ENCODE results near the gene SPINK4.

- no peak for TF ChIP-seq CTCF (IDR thresholded peaks at IDR 0.05; ENCODE audit: poor library complexity, severe bottlenecking)
- TF ChIP-seq, protein P1, sequence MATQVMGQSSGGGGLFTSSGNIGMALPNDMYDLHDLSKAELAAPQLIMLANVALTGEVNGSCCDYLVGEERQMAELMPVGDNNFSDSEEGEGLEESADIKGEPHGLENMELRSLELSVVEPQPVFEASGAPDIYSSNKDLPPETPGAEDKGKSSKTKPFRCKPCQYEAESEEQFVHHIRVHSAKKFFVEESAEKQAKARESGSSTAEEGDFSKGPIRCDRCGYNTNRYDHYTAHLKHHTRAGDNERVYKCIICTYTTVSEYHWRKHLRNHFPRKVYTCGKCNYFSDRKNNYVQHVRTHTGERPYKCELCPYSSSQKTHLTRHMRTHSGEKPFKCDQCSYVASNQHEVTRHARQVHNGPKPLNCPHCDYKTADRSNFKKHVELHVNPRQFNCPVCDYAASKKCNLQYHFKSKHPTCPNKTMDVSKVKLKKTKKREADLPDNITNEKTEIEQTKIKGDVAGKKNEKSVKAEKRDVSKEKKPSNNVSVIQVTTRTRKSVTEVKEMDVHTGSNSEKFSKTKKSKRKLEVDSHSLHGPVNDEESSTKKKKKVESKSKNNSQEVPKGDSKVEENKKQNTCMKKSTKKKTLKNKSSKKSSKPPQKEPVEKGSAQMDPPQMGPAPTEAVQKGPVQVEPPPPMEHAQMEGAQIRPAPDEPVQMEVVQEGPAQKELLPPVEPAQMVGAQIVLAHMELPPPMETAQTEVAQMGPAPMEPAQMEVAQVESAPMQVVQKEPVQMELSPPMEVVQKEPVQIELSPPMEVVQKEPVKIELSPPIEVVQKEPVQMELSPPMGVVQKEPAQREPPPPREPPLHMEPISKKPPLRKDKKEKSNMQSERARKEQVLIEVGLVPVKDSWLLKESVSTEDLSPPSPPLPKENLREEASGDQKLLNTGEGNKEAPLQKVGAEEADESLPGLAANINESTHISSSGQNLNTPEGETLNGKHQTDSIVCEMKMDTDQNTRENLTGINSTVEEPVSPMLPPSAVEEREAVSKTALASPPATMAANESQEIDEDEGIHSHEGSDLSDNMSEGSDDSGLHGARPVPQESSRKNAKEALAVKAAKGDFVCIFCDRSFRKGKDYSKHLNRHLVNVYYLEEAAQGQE (IDR thresholded peaks at IDR 0.05; ENCODE audit: borderline replicate concordance): no peak
- no peak for TF ChIP-seq RAD21 (conservative IDR thresholded peaks at IDR 0.05)
Observed at GRCh38 chr9:33294670-33295432, 54.9 kb downstream of the SPINK4 start.

Data from neural cell (in vitro differentiated cells).